Astrocyte of the cerebellum (primary cell): Measurements from ENCODE around the gene CNGB1.

Source experiments
- DNase-seq: peaks from one replicate; pipeline ENCODE4 v3.0.0-alpha.2; 2011; ENCODE audit warnings: low read depth
- H3K4me3 ChIP-seq: 2 replicates; pipeline ENCODE4 v1.5.1; 2011; ENCODE audit warnings: mild to moderate bottlenecking, low read depth, low read length, moderate library complexity
- in situ Hi-C: cut with HindIII; loops from 2 replicates; pipeline ENCODE4 v1.10.0; 2017; ENCODE audit warnings: low sequenced_read_pairs
- TF ChIP-seq, protein P1 (sequence below): IDR thresholded peaks from 2 replicates; pipeline ENCODE4 v1.5.1; 2012; ENCODE audit warnings: low read length, low read depth, moderate library complexity, mild to moderate bottlenecking; ENCODE audit errors: missing control alignments

The CNGB1 gene

DNA sequence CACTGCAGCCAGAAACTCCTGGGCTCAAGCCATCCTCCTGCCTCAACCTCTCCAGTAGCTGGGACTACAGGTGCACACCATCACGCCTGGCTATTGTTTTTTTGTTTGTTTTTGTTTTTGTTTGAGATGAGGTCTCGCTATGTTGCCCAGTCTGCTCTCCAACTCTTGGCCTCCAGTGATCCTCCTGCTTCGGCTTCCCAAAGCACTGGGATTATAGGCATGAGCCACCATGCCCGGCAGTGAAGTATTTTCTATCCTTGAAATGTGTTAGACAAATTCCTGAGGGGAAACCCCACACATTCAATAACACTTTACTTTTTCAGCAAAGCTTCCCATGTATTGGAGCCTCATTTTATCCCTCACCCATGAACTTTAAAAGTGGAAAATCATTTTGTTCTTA is 87.4 kb downstream of the CNGB1 start:
- TF ChIP-seq, protein P1, sequence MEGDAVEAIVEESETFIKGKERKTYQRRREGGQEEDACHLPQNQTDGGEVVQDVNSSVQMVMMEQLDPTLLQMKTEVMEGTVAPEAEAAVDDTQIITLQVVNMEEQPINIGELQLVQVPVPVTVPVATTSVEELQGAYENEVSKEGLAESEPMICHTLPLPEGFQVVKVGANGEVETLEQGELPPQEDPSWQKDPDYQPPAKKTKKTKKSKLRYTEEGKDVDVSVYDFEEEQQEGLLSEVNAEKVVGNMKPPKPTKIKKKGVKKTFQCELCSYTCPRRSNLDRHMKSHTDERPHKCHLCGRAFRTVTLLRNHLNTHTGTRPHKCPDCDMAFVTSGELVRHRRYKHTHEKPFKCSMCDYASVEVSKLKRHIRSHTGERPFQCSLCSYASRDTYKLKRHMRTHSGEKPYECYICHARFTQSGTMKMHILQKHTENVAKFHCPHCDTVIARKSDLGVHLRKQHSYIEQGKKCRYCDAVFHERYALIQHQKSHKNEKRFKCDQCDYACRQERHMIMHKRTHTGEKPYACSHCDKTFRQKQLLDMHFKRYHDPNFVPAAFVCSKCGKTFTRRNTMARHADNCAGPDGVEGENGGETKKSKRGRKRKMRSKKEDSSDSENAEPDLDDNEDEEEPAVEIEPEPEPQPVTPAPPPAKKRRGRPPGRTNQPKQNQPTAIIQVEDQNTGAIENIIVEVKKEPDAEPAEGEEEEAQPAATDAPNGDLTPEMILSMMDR, result no peak
- no peak overlapping the region for H3K4me3 ChIP-seq
- in situ Hi-C loops, result loop anchor here (5.0 kb wide), 1 partner anchor 86 kb away; no protein-coding TSS in a partner anchor
- DNase-seq, result no peak

DNA sequence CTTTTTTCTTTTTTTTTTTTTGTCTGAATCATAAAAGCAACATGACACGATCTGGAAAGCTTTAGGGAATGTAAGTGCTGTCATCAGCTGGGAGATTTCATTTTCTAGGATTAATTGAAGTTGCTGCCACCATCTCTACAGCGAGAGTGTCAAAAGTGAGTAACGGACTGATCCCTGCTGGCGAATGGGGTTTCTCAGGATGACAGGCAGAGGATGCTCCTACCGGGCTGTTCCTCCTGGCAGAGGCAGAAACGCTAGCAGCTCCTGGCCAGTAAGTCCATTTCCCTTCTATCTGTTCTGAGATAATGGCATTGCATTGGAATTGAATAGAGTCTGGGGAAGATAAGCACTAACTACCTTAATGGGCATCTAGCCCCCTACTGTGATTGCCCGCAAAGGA is 88.1 kb downstream of the CNGB1 start:
- TF ChIP-seq, protein P1, result no peak
- no peak for DNase-seq
- no peak overlapping the region for H3K4me3 ChIP-seq
- in situ Hi-C loops, result loop anchor here (5.0 kb wide), 1 partner anchor 85 kb away; no protein-coding TSS in a partner anchor

GRCh38 chr16:57882206-57882605 is 88.7 kb downstream of the CNGB1 start:
- in situ Hi-C loops, result loop anchor here (5.0 kb wide), 1 partner anchor 85 kb away; no protein-coding TSS in a partner anchor
- no peak overlapping the region for H3K4me3 ChIP-seq
- TF ChIP-seq, protein P1, result no peak
- DNase-seq, result no peak

GRCh38 chr16:57878586-57878985 is 92.3 kb downstream of the CNGB1 start:
- no peak overlapping the region for H3K4me3 ChIP-seq
- no peak for DNase-seq
- in situ Hi-C loops, result no loop called here
- TF ChIP-seq, protein P1, result no peak

GRCh38 chr16:57876210-57876609 is 94.7 kb downstream of the CNGB1 start:
- TF ChIP-seq, protein P1, result no peak
- DNase-seq, result no peak
- H3K4me3 ChIP-seq, result no peak overlapping the region
- in situ Hi-C loops, result no loop called here

GRCh38 chr16:57875347-57875746 is 95.6 kb downstream of the CNGB1 start:
- TF ChIP-seq, protein P1, result no peak
- DNase-seq, result no peak
- in situ Hi-C loops, result no loop called here
- no peak overlapping the region for H3K4me3 ChIP-seq
